GM12878 (cell line): Measurements from ENCODE around the gene NRP2. TPM values are rescaled to one million over a fixed set of nuclear protein-coding genes. Genes with fewer than 3 reads are reported as not detected.

ENCODE experiments used
- ATAC-seq: fragments of 200-7000 bp; cut with Tn5 transposase; 3 replicates; pipeline ENCODE4 v1.9.1; 2020; ENCODE audit warnings: mild to moderate bottlenecking, moderate library complexity
- BruUV-seq: library from RNA; stranded (reverse); fragments of 400-500 nt; replicated peaks from 2 replicates; lab custom pipeline; 2021; lab: Mats Ljungman, UMichigan
- CTCF ChIA-PET: fragments of 300-600 bp; sonication (Branson Sonifier 250); formaldehyde crosslinking; extraction: SDS; loops from one replicate; lab custom pipeline; 2021; ENCODE audit warnings: inconsistent platforms; lab: Yijun Ruan, JAX
- POLR2A ChIA-PET: fragments of 350-600 bp; formaldehyde crosslinking; extraction: SDS; loops from one replicate; lab custom pipeline; 2021; ENCODE audit warnings: inconsistent platforms; lab: Charles Lee
- RAD21 ChIA-PET: fragments of 300-600 bp; sonication (Branson Sonifier 250); formaldehyde crosslinking; loops from one replicate; lab custom pipeline; 2023; ENCODE audit warnings: antibody characterized with exemption; ENCODE audit not compliant: unreplicated experiment; lab: Charles Lee
- SMC1A ChIA-PET: fragments of 300-600 bp; sonication (Branson Sonifier 250); formaldehyde crosslinking; loops from one replicate; lab custom pipeline; 2023; ENCODE audit not compliant: unreplicated experiment, uncharacterized antibody; lab: Charles Lee
- DNase-seq: peaks from one replicate; pipeline ENCODE4 v3.0.0-alpha.2; 2011; ENCODE audit warnings: low read depth, low spot score
- FAIRE-seq: peaks from 3 replicates; lab custom pipeline; 2011; peaks lifted over from hg19 to GRCh38; lab: Jason Lieb, UNC
- H2AFZ ChIP-seq: 2 replicates; pipeline ENCODE4 v1.6.0; 2011; ENCODE audit warnings: low read depth, low read length, control low read depth; ENCODE audit not compliant: control insufficient read depth
- H3K27ac ChIP-seq: 2 replicates; pipeline ENCODE4 v1.5.1; 2011; ENCODE audit warnings: control low read depth; ENCODE audit not compliant: control insufficient read depth, insufficient read depth
- H3K27me3 ChIP-seq, 2 experiments: replicated peaks in 1 of 2; 2 replicates each; pipeline versions ENCODE4 v1.6.0 to v1.6.1; 2011; ENCODE audit warnings: low read length in 1 of 2; ENCODE audit not compliant: control insufficient read depth in 2 of 2, insufficient read depth in 2 of 2
- H3K36me3 ChIP-seq, 2 experiments: 2 replicates each; pipeline ENCODE4 v1.5.1; 2011; ENCODE audit warnings: low read length in 1 of 2; ENCODE audit not compliant: control insufficient read depth in 2 of 2, insufficient read depth in 2 of 2
- H3K4me1 ChIP-seq: 2 replicates; pipeline ENCODE4 v1.6.1; 2011; ENCODE audit warnings: mild to moderate bottlenecking, low read length, moderate library complexity, mixed read lengths; ENCODE audit not compliant: control insufficient read depth, insufficient read depth
- H3K4me2 ChIP-seq: 2 replicates; pipeline ENCODE4 v1.6.0; 2011; ENCODE audit warnings: control low read depth; ENCODE audit not compliant: control insufficient read depth, insufficient read depth
- H3K4me3 ChIP-seq: fragments of 200-600 bp; sonication (generic); 2 replicates; pipeline ENCODE4 v1.5.1; 2016
- H3K79me2 ChIP-seq: 2 replicates; pipeline ENCODE4 v1.6.0; 2011; ENCODE audit warnings: low read length; ENCODE audit not compliant: control insufficient read depth, insufficient read depth
- H3K9ac ChIP-seq: 2 replicates; pipeline ENCODE4 v1.8.0; 2011; ENCODE audit warnings: low read length, control low read depth, mixed read lengths; ENCODE audit not compliant: control insufficient read depth, insufficient read depth
- H3K9me3 ChIP-seq: replicated peaks from 3 replicates; pipeline ENCODE4 v1.5.1; 2011; ENCODE audit warnings: mild to moderate bottlenecking, low read length; ENCODE audit not compliant: control insufficient read depth, insufficient read depth
- H4K20me1 ChIP-seq: 2 replicates; pipeline ENCODE4 v1.6.0; 2011; ENCODE audit not compliant: control insufficient read depth, insufficient read depth
- ATF7 ChIP-seq: fragments of 450-650 bp; IDR thresholded peaks from 2 replicates; pipeline ENCODE4 v1.6.1; 2016; ENCODE audit warnings: low read depth, mild to moderate bottlenecking
- BCL11A ChIP-seq: IDR thresholded peaks from 2 replicates; pipeline ENCODE4 v1.6.1; 2011; ENCODE audit warnings: low read depth, low read length
- E2F8 ChIP-seq: fragments of 450-650 bp; IDR thresholded peaks from 2 replicates; pipeline ENCODE4 v1.6.1; 2018; ENCODE audit warnings: mild to moderate bottlenecking, low read depth, moderate library complexity; ENCODE audit not compliant: partially characterized antibody
- ETV6 ChIP-seq, 2 experiments: fragments of 450-650 bp in 1 of 2; IDR thresholded peaks in 1 of 2; conservative IDR thresholded peaks in 1 of 2; 2 replicates each; pipeline ENCODE4 v1.6.1; 2014; ENCODE audit warnings: antibody characterized with exemption in 1 of 2, borderline replicate concordance in 1 of 2, low read depth in 1 of 2, mild to moderate bottlenecking in 1 of 2, moderate library complexity in 1 of 2
- HCFC1 ChIP-seq: fragments of 150-350 bp; IDR thresholded peaks from 2 replicates; pipeline ENCODE4 v1.6.1; 2014; ENCODE audit warnings: low read length
- NR2F1 ChIP-seq: fragments of 450-650 bp; conservative IDR thresholded peaks from 2 replicates; pipeline ENCODE4 v1.6.1; 2017; ENCODE audit warnings: mild to moderate bottlenecking
- PBX3 ChIP-seq: IDR thresholded peaks from 2 replicates; pipeline ENCODE4 v1.6.1; 2011; ENCODE audit warnings: mild to moderate bottlenecking, low read depth, low read length, moderate library complexity; ENCODE audit not compliant: insufficient replicate concordance
- RAD21 ChIP-seq: IDR thresholded peaks from 2 replicates; pipeline ENCODE4 v1.6.1; 2011; ENCODE audit warnings: mild to moderate bottlenecking, low read depth, low read length, moderate library complexity; ENCODE audit not compliant: insufficient read depth
- RELB ChIP-seq: fragments of 450-650 bp; IDR thresholded peaks from 2 replicates; pipeline ENCODE4 v1.6.1; 2017; ENCODE audit warnings: low read depth, mild to moderate bottlenecking, moderate library complexity
- SIX5 ChIP-seq: IDR thresholded peaks from 2 replicates; pipeline ENCODE4 v1.6.1; 2011; ENCODE audit warnings: mild to moderate bottlenecking, low read depth, low read length, moderate library complexity; ENCODE audit not compliant: severe bottlenecking
- SMAD1 ChIP-seq: fragments of 450-650 bp; IDR thresholded peaks from 2 replicates; pipeline ENCODE4 v1.6.1; 2018; ENCODE audit warnings: mild to moderate bottlenecking, low read depth; ENCODE audit not compliant: partially characterized antibody
- SMC3 ChIP-seq: IDR thresholded peaks from 2 replicates; pipeline ENCODE4 v1.6.1; 2011; ENCODE audit warnings: low read length, improper control_type of control experiment, borderline replicate concordance
- STAT3 ChIP-seq: IDR thresholded peaks from 2 replicates; pipeline ENCODE4 v1.6.1; 2011; ENCODE audit warnings: low read depth, low read length, improper control_type of control experiment
- WGBS: methylation state at CpG from one replicate; pipeline ENCODE4 v1.1.6; 2016; ENCODE audit warnings: low lambda C conversion rate; ENCODE audit not compliant: insufficient replicate concordance, insufficient coverage; ENCODE audit errors: missing lambda C conversion rate; 5-methylcytosine and 5-hydroxymethylcytosine counted together
- in situ Hi-C: fragments of 300-500 bp; cut with MboI; formaldehyde crosslinking; loops from 9 replicates; pipeline ENCODE4 v1.14.3; 2018; ENCODE audit warnings: mixed read lengths
- intact Hi-C: fragments of 100-400 bp; cut with micrococcal nuclease; formaldehyde crosslinking; loops from one replicate; pipeline ENCODE4 v1.14.2; 2022; ENCODE audit not compliant: unreplicated experiment
- polyA plus RNA-seq, 11 experiments: library from polyadenylated mRNA; depleted of rRNA in 4 of 11; unstranded in 6 of 11; stranded (reverse) in 5 of 11; fragments of >200 nt; fragmentation: Nextera tagmentation in 4 of 11; fragmentation: Illumina TruSeq in 1 of 11; extraction: Ambion mirVana in 4 of 11; extraction: Trizol in 1 of 11; gene quantifications; 1 replicate in 1 of 11; 2 replicates in 10 of 11; pipeline versions ENCODE4 v1.2.1 to v1.2.3, GENCODE V29; 2011 to 2016; ENCODE audit warnings: inconsistent platforms in 2 of 11, missing spikeins in 2 of 11, low read depth in 1 of 11
- total RNA-seq, 4 experiments: library from RNA; depleted of rRNA in 3 of 4; stranded (reverse); fragments of >200 nt in 3 of 4; fragmentation: Illumina TruSeq in 1 of 4; extraction: Trizol in 1 of 4; gene quantifications; 2 replicates each; pipeline versions ENCODE4 v1.2.1 to v1.2.3, GENCODE V29; 2013 to 2021
- TF ChIP-seq, protein P1 (sequence below): IDR thresholded peaks from 2 replicates; pipeline ENCODE4 v1.6.1; 2012; ENCODE audit warnings: improper control_type of control experiment, low read depth, low read length; ENCODE audit not compliant: insufficient replicate concordance

The NRP2 gene
- total and polyA plus RNA-seq, 10 of the 15 experiments (the other 5 are each of a cell fraction or from before 2014, with no cell fraction given) = 0.06 to 1.2 (median 0.46) TPM

GRCh38 chr2:205789906-205790305, 107.6 kb downstream of the NRP2 start:
- no peak overlapping the region for H3K27ac ChIP-seq
- H3K27me3 ChIP-seq = no peaks in the 10 kb centered on the region; a peak in 3 of 4 replicates
- WGBS = 5% methylated on average over 1 of the region's 1 CpG
- H2AFZ ChIP-seq = no peak overlapping the region
- POLR2A ChIA-PET = no interaction called here
- no peaks in the 10 kb centered on the region for H3K4me1 ChIP-seq
- no peaks in the 10 kb centered on the region for H3K36me3 ChIP-seq
- RAD21 ChIA-PET = no interaction called here
- BruUV-seq = no TSS peak
- H3K4me3 ChIP-seq = no peak overlapping the region
- no peak for ATAC-seq
- no peaks in the 10 kb centered on the region for H3K9me3 ChIP-seq
- no peak overlapping the region for H3K9ac ChIP-seq
- H3K4me2 ChIP-seq = no peak overlapping the region
- intact Hi-C loops = no loop called here
- CTCF ChIA-PET = no interaction called here
- H3K79me2 ChIP-seq = no peaks in the 10 kb centered on the region
- no peak for DNase-seq
- H4K20me1 ChIP-seq = no peaks in the 10 kb centered on the region
- SMC1A ChIA-PET = no interaction called here
- FAIRE-seq = no peak
- in situ Hi-C loops = no loop called here
- TF ChIP-seq SMC3 = no peak
- no peak for TF ChIP-seq ATF7
- no peak for TF ChIP-seq BCL11A
- TF ChIP-seq, protein P1, sequence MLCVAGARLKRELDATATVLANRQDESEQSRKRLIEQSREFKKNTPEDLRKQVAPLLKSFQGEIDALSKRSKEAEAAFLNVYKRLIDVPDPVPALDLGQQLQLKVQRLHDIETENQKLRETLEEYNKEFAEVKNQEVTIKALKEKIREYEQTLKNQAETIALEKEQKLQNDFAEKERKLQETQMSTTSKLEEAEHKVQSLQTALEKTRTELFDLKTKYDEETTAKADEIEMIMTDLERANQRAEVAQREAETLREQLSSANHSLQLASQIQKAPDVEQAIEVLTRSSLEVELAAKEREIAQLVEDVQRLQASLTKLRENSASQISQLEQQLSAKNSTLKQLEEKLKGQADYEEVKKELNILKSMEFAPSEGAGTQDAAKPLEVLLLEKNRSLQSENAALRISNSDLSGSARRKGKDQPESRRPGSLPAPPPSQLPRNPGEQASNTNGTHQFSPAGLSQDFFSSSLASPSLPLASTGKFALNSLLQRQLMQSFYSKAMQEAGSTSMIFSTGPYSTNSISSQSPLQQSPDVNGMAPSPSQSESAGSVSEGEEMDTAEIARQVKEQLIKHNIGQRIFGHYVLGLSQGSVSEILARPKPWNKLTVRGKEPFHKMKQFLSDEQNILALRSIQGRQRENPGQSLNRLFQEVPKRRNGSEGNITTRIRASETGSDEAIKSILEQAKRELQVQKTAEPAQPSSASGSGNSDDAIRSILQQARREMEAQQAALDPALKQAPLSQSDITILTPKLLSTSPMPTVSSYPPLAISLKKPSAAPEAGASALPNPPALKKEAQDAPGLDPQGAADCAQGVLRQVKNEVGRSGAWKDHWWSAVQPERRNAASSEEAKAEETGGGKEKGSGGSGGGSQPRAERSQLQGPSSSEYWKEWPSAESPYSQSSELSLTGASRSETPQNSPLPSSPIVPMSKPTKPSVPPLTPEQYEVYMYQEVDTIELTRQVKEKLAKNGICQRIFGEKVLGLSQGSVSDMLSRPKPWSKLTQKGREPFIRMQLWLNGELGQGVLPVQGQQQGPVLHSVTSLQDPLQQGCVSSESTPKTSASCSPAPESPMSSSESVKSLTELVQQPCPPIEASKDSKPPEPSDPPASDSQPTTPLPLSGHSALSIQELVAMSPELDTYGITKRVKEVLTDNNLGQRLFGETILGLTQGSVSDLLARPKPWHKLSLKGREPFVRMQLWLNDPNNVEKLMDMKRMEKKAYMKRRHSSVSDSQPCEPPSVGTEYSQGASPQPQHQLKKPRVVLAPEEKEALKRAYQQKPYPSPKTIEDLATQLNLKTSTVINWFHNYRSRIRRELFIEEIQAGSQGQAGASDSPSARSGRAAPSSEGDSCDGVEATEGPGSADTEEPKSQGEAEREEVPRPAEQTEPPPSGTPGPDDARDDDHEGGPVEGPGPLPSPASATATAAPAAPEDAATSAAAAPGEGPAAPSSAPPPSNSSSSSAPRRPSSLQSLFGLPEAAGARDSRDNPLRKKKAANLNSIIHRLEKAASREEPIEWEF = no peak
- no peak for TF ChIP-seq RELB
- no peak for TF ChIP-seq NR2F1
- no peak for TF ChIP-seq HCFC1
- TF ChIP-seq RAD21 = no peak
- no peak for TF ChIP-seq PBX3
- TF ChIP-seq SMAD1 = no peak
- TF ChIP-seq STAT3 = no peak
- no peak for TF ChIP-seq ETV6 (conservative IDR thresholded peaks at IDR 0.05 in 1 of 2, IDR thresholded peaks at IDR 0.05 in 1 of 2; ENCODE audit: borderline replicate concordance in 1 of 2, low read depth in 1 of 2)
- no peak for TF ChIP-seq SIX5
- TF ChIP-seq E2F8 = no peak
